Ishikawa (cell line): Measurements from ENCODE around the gene RASL11A.

Experiments used
- CEBPB ChIP-seq: IDR thresholded peaks from 2 replicates; pipeline ENCODE4 v1.6.1; 2012
- CREB1 ChIP-seq: IDR thresholded peaks from 2 replicates; pipeline ENCODE4 v1.6.1; 2012; ENCODE audit warnings: low read depth
- EGR1 ChIP-seq: IDR thresholded peaks from 2 replicates; pipeline ENCODE4 v1.6.1; 2012
- EP300 ChIP-seq: IDR thresholded peaks from 2 replicates; pipeline ENCODE4 v1.6.1; 2012; ENCODE audit warnings: borderline replicate concordance
- FOXM1 ChIP-seq: IDR thresholded peaks from 2 replicates; pipeline ENCODE4 v1.6.1; 2012; ENCODE audit warnings: low read depth, borderline replicate concordance
- MAX ChIP-seq: IDR thresholded peaks from 2 replicates; pipeline ENCODE4 v1.6.1; 2012
- NFIC ChIP-seq: IDR thresholded peaks from 2 replicates; pipeline ENCODE4 v1.6.1; 2012
- RAD21 ChIP-seq: IDR thresholded peaks from 2 replicates; pipeline ENCODE4 v1.6.1; 2012; ENCODE audit warnings: low read depth
- TAF1 ChIP-seq: IDR thresholded peaks from 2 replicates; pipeline ENCODE4 v1.6.1; 2012; ENCODE audit warnings: low read depth, mild to moderate bottlenecking
- TCF12 ChIP-seq: IDR thresholded peaks from 2 replicates; pipeline ENCODE4 v1.6.1; 2012; ENCODE audit warnings: low read depth
- TEAD4 ChIP-seq: IDR thresholded peaks from 2 replicates; pipeline ENCODE4 v1.6.1; 2012
- YY1 ChIP-seq: IDR thresholded peaks from 2 replicates; pipeline ENCODE4 v1.6.1; 2012; ENCODE audit warnings: low read depth
- ZBTB7A ChIP-seq: IDR thresholded peaks from 2 replicates; pipeline ENCODE4 v1.6.1; 2012; ENCODE audit warnings: low read depth
- TF ChIP-seq, protein P1 (sequence below): IDR thresholded peaks from 2 replicates; pipeline ENCODE4 v1.6.1; 2012
- TF ChIP-seq, protein P2 (sequence below): IDR thresholded peaks from 2 replicates; pipeline ENCODE4 v1.6.1; 2012; ENCODE audit warnings: low read depth, mild to moderate bottlenecking

RASL11A gene

DNA sequence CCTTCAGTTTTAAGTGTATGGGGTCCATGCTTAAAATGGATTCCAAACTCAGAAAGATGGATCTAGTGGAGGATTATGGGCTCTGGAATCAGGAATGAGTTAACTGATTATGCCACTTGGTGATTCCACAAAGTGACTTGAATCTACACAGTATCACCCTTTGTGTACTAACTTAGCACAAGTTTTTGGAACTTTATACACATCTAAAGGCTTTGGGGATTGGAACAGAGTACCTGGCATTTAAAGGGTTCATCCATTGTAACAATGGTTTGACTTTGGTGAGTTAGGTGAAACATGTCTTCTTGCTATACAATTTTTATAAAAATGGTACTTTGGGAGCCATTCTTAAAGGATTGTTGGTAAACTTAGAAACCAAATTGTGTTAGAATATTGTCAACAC lies 18.2 kb upstream of the RASL11A start:
- TF ChIP-seq MAX (no peak), TEAD4 (no peak), EP300 (no peak), RAD21 (no peak), CREB1 (no peak), TAF1 (no peak), YY1 (no peak), ZBTB7A (no peak), NFIC (no peak), FOXM1 (no peak), TCF12 (no peak)
- TF ChIP-seq, protein P1, sequence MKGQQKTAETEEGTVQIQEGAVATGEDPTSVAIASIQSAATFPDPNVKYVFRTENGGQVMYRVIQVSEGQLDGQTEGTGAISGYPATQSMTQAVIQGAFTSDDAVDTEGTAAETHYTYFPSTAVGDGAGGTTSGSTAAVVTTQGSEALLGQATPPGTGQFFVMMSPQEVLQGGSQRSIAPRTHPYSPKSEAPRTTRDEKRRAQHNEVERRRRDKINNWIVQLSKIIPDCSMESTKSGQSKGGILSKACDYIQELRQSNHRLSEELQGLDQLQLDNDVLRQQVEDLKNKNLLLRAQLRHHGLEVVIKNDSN = no peak
- TF ChIP-seq, protein P2, sequence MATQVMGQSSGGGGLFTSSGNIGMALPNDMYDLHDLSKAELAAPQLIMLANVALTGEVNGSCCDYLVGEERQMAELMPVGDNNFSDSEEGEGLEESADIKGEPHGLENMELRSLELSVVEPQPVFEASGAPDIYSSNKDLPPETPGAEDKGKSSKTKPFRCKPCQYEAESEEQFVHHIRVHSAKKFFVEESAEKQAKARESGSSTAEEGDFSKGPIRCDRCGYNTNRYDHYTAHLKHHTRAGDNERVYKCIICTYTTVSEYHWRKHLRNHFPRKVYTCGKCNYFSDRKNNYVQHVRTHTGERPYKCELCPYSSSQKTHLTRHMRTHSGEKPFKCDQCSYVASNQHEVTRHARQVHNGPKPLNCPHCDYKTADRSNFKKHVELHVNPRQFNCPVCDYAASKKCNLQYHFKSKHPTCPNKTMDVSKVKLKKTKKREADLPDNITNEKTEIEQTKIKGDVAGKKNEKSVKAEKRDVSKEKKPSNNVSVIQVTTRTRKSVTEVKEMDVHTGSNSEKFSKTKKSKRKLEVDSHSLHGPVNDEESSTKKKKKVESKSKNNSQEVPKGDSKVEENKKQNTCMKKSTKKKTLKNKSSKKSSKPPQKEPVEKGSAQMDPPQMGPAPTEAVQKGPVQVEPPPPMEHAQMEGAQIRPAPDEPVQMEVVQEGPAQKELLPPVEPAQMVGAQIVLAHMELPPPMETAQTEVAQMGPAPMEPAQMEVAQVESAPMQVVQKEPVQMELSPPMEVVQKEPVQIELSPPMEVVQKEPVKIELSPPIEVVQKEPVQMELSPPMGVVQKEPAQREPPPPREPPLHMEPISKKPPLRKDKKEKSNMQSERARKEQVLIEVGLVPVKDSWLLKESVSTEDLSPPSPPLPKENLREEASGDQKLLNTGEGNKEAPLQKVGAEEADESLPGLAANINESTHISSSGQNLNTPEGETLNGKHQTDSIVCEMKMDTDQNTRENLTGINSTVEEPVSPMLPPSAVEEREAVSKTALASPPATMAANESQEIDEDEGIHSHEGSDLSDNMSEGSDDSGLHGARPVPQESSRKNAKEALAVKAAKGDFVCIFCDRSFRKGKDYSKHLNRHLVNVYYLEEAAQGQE = no peak

- no peak for TF ChIP-seq FOXM1
- TF ChIP-seq YY1 = no peak
- no peak for TF ChIP-seq CREB1
- TF ChIP-seq, protein P2 = no peak
- TF ChIP-seq RAD21 = no peak
- TF ChIP-seq TAF1 = no peak
- no peak for TF ChIP-seq NFIC
- TF ChIP-seq MAX = no peak
- TF ChIP-seq CEBPB = no peak
- no peak for TF ChIP-seq TCF12
- no peak for TF ChIP-seq ZBTB7A
- TF ChIP-seq EGR1 = no peak
- TF ChIP-seq, protein P1 = no peak
- no peak for TF ChIP-seq EP300
- no peak for TF ChIP-seq TEAD4
Measured at GRCh38 chr13:27257233-27257568, 13.4 kb upstream of the RASL11A start.

DNA sequence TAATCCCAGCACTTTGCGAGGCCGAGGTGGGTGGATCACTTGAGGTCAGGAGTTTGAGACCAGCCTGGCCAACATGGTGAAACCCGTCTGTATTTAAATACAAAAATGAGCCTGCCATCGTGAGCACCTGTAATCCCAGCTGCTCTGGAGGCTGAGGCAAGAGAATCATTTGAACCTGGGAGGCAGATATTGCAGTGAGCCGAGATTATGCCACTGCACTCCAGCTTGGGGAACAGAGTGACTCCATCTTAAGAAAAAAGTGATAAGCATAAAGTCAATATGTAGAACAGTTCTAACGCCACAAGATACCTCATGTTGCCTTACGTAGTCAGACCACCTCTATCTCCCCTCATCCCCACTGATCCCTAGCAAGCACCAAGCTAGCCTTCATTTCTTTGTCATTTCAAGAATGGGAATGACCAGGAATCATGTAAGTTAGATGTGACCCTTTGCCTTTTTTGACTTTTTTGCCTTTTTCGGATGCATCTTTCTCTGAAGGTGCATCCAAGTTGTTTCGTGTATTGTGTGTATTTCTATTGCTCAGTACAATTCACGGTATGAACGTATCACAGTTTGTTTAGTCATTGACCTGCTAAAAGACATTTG lies 12.9 kb upstream of the RASL11A start:
- TF ChIP-seq FOXM1 (no peak), TCF12 (no peak), EP300 (no peak)

- TF ChIP-seq EGR1 = no peak
Measured at GRCh38 chr13:27258637-27259386, 11.8 kb upstream of the RASL11A start.

GRCh38 chr13:27259831-27260230 lies 10.8 kb upstream of the RASL11A start:
- TF ChIP-seq, protein P1 = no peak
- TF ChIP-seq CEBPB (no peak), MAX (no peak), TAF1 (no peak), FOXM1 (no peak), CREB1 (no peak), NFIC (no peak), RAD21 (no peak), TEAD4 (no peak), EP300 (no peak), TCF12 (no peak), YY1 (no peak), EGR1 (no peak), ZBTB7A (no peak)
- TF ChIP-seq, protein P2 = no peak
